GM12878 (cell line): Measurements from ENCODE around the gene REV3L. TPM values are rescaled to one million over a fixed set of nuclear protein-coding genes. Genes with fewer than 3 reads are reported as not detected.

ENCODE experiments used
- ATF2 ChIP-seq: IDR thresholded peaks from 2 replicates; pipeline ENCODE4 v1.6.1; 2012; ENCODE audit warnings: low read length, inconsistent platforms
- ATF7 ChIP-seq: fragments of 450-650 bp; IDR thresholded peaks from 2 replicates; pipeline ENCODE4 v1.6.1; 2016; ENCODE audit warnings: low read depth, mild to moderate bottlenecking
- BCL11A ChIP-seq: IDR thresholded peaks from 2 replicates; pipeline ENCODE4 v1.6.1; 2011; ENCODE audit warnings: low read depth, low read length
- BCLAF1 ChIP-seq: fragments of 450-650 bp; IDR thresholded peaks from 2 replicates; pipeline ENCODE4 v1.6.1; 2017; ENCODE audit warnings: antibody characterized with exemption, mild to moderate bottlenecking, moderate library complexity
- IKZF2 ChIP-seq, 2 experiments: fragments of 450-650 bp; IDR thresholded peaks; 2 replicates each; pipeline ENCODE4 v1.6.1; 2017; ENCODE audit warnings: mild to moderate bottlenecking in 2 of 2, moderate library complexity in 2 of 2
- IRF5 ChIP-seq: fragments of 450-650 bp; IDR thresholded peaks from 2 replicates; pipeline ENCODE4 v1.6.1; 2017; ENCODE audit warnings: borderline replicate concordance
- LARP7 ChIP-seq: fragments of 450-650 bp; IDR thresholded peaks from 2 replicates; pipeline ENCODE4 v1.6.1; 2017; ENCODE audit warnings: mild to moderate bottlenecking
- NKRF ChIP-seq: fragments of 450-650 bp; conservative IDR thresholded peaks from 2 replicates; pipeline ENCODE4 v1.6.1; 2017; ENCODE audit warnings: mild to moderate bottlenecking, moderate library complexity
- PKNOX1 ChIP-seq: fragments of 450-650 bp; IDR thresholded peaks from 2 replicates; pipeline ENCODE4 v1.6.1; 2016; ENCODE audit warnings: mild to moderate bottlenecking
- RELB ChIP-seq: fragments of 450-650 bp; IDR thresholded peaks from 2 replicates; pipeline ENCODE4 v1.6.1; 2017; ENCODE audit warnings: low read depth, mild to moderate bottlenecking, moderate library complexity
- RUNX3 ChIP-seq: IDR thresholded peaks from 2 replicates; pipeline ENCODE4 v1.6.1; 2012; ENCODE audit warnings: low read length, inconsistent platforms
- TBL1XR1 ChIP-seq: IDR thresholded peaks from 2 replicates; pipeline ENCODE4 v1.6.1; 2012; ENCODE audit warnings: low read depth, low read length, improper control_type of control experiment
- ZBTB33 ChIP-seq: fragments of 450-650 bp; IDR thresholded peaks from 2 replicates; pipeline ENCODE4 v1.6.1; 2017; ENCODE audit warnings: mild to moderate bottlenecking
- polyA plus RNA-seq, 11 experiments: library from polyadenylated mRNA; depleted of rRNA in 4 of 11; unstranded in 6 of 11; stranded (reverse) in 5 of 11; fragments of >200 nt; fragmentation: Nextera tagmentation in 4 of 11; fragmentation: Illumina TruSeq in 1 of 11; extraction: Ambion mirVana in 4 of 11; extraction: Trizol in 1 of 11; gene quantifications; 1 replicate in 1 of 11; 2 replicates in 10 of 11; pipeline versions ENCODE4 v1.2.1 to v1.2.3, GENCODE V29; 2011 to 2016; ENCODE audit warnings: inconsistent platforms in 2 of 11, missing spikeins in 2 of 11, low read depth in 1 of 11
- total RNA-seq, 4 experiments: library from RNA; depleted of rRNA in 3 of 4; stranded (reverse); fragments of >200 nt in 3 of 4; fragmentation: Illumina TruSeq in 1 of 4; extraction: Trizol in 1 of 4; gene quantifications; 2 replicates each; pipeline versions ENCODE4 v1.2.1 to v1.2.3, GENCODE V29; 2013 to 2021

The REV3L gene
- total and polyA plus RNA-seq, 10 of the 15 experiments (the other 5 are each of a cell fraction or from before 2014, with no cell fraction given): 7.6 to 33.6 (median 21.5) TPM

- no peak for TF ChIP-seq NKRF
- TF ChIP-seq IRF5: no peak
- TF ChIP-seq PKNOX1: no peak
- no peak for TF ChIP-seq BCLAF1
- 0 out of 2 replicates have a peak, but pooled peaks have one; percentile 19 for TF ChIP-seq ATF2
- TF ChIP-seq BCL11A: no peak
- peak; percentile 89 for TF ChIP-seq RELB
- TF ChIP-seq TBL1XR1: no peak
- TF ChIP-seq ZBTB33: no peak
- TF ChIP-seq IKZF2 (IDR thresholded peaks at IDR 0.05): no peak
- TF ChIP-seq RUNX3: peak; percentile 32; the same call in 1 of the 2 replicates
- no peak for TF ChIP-seq LARP7
- peak; percentile 62 for TF ChIP-seq ATF7
These were observed 73.6 kb downstream of the REV3L start (continued) for GRCh38 chr6:111409430-111409829.
